GM18870 (cell line): ENCODE data around the gene HELLS.
"Not testable (repeated sequence)": the region's sequence is repeated elsewhere in the genome, so short reads cannot be mapped to it uniquely, and the experiment has no call there.

ENCODE experiments used
- ATAC-seq: cut with Tn5 transposase; IDR thresholded peaks from one replicate; pipeline ENCODE4 v1.9.1; 2021; ENCODE audit warnings: moderate library complexity; ENCODE audit not compliant: unreplicated experiment

The HELLS gene

DNA sequence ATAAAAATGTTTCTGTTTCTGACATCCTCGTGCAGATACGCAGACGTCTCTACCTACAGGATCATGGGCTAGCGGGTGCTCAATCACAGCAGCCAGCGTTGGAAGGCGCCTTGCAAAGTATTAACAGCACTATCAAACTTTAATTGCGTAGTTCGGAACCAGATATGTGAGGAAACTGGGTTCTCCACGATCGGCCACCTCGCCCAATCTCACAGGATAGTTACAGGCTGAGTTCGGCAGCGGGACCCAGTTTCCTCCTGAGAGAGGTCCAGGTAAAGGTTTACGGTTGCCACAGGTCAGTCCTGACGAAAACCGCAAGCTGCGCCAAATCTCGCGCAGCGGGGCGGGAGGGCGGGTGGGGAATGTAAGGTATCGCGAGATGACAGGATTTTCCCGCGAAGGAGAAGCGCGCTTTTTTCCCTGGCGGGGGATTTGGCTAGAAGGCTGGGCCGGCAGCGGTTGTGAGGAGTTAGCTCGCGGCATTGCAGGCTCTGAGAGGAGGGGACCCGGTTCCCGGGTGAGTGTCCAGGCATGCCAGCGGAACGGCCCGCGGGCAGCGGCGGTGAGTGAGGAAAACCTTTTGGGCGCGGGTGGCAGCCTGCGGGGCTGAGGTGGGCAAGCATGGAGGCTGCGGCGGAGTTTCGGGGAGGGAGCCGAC lies at the start of gene HELLS:
TSS of gene HELLS (plus strand) at position 398 of the 658 bp plus-strand sequence. CDS start at position 532, 134 bp downstream.
- peak; percentile 75 for ATAC-seq

DNA sequence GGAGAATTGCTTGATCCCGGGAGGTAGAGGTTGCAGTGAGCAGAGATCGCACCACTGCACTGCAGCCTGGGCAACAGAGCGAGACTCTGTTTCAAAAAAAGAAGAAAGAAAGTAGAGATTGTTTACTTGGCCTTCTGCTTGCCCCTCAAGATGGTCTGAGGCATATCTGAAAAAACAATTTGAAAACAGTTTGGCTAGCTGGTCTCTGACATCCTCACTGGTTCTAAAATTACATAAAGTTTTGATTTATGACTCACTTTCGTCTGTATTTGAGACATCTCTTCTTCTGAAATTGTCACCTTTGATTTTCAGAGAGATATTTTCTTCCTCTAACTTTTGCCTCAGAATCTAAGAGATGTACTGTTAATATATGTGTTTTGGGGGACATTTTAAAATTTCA lies 49.6 kb upstream of the HELLS start:
- ATAC-seq = peak; percentile 72

DNA sequence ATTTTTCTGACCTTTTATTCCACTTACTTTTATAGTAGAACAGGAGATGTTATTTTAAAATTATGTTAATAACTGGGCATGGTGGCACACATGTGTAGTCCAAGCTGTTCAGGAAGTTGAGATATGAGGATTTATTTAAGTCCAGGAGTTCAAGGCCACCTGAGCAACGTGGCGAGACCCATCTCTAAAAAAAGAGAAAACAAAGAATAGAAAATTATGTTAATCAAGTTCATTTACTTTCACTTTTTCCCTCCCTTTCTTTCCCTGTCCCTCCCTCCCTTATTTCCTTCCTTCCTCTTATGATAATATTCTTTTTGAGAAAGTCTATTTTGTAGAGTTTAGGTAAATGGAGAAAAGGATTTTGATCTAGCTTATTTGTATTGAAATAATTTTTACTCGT lies 48.9 kb upstream of the HELLS start:
- ATAC-seq = no peak

GRCh38 chr10:94500063-94500462 lies 45.5 kb upstream of the HELLS start:
- ATAC-seq = no peak

DNA sequence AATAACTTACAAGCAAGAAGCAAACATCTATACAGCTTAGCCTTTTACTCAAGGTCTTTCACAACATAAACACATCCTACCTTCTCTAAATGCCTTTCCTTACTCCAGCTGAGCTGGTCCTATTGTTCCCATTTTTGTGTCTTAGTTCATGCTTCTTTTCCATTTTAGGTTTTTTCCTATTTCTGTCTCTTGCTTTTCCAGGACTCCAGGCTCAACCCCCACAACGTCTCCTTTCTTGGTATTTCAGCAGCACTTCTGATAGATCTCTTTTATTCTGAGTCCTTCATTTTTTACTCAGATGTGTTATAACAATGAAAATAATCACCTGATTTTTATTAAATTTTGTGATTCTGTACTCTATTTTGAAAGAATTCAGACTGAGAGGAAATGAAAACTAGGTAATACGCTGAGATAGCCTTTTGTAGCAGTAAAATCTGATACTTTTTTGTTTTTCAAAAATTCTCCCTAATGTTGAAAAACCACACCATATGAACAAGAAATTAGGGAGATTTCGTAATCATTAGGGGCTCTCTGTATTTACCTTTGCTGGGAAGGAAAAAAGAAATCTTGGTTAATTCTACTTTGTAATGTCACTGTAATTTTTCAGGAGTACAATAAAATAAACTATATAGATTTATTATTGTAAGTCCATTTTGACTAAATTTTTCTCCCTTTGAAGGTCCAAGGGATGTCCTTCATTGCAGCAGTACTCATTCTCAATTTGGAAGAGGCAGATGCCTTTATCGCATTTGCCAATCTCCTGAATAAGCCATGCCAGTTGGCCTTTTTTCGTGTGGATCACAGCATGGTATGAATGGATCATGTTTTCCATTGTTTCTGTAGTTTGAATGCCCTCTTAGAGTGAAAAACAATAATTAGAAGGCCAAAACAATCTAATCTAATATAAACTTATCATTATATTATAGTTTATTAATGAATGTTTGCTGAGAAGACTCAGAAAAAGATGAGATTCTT lies 24.0 kb upstream of the HELLS start:
- ATAC-seq = no peak

DNA sequence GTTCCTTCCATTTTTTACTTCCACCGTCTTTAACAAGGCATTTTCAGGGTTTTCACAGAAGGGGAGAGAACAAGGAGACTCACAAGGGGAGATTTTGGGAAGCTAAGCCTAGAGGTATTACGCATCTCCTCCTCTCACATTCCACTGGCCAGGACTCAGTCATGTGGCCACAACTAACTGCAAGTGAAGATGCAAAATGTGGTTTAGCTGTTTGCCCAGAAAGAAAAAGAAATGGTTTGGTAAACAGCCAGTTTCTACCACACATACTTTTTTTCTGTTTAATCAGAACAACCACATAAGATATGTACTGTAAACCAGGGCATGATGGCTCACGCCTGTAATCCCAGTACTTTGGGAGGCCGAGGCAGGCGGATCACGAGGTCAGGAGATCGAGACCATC lies 21.4 kb upstream of the HELLS start:
- ATAC-seq = no peak

DNA sequence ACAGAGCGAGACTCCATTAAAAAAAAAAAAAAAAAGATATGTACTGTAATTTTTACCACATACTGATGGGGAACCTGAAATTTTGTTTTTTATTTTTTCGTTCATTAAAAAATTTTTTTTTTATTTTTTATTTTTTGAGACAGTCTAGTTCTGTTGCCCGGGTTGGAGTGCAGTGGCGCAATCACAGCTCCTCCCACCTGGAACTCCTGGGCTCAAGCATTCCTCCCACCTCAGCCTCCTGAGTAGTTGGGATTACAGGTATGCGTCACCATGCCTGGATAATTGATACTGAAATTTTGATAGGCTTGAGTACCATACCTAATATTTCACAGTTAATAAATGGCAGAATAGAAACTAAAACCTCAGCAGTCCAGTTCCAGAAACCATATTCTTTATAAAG lies 20.9 kb upstream of the HELLS start:
- ATAC-seq = no peak

DNA sequence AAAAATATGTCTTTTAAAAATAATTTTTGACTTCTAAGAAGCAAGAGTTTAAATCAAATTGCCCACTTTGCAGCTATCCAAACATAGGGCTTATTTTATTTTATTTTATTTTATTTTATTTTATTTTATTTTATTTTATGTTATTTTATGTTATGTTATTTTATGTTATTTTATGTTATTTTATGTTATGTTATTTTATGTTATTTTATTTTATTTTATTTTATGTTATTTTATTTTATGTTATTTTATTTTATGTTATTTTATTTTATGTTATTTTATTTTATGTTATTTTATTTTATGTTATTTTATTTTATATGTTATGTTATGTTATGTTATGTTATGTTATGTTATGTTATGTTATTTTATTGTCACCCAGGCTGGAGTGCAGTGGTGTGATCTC lies 14.0 kb upstream of the HELLS start:
- not testable (repeated sequence) for ATAC-seq

DNA sequence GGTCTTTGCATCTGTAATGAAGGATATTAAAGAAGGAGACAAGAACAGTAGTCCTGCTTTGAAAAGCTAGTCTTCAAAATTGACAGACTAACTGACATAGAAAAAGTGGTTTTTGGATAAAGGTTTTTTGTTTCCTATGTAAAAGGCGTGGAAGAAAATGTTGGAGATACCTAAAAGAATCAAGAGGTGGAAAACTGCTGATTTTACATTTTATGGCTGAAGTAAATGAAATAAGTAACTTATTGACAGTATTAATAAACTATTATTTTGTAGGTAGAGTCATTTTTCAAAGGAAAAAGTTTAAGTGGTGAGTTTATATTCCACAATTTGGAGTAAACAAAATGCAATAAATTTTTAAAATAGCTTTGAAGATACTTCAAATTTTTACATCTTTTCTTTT lies 12.6 kb upstream of the HELLS start:
- ATAC-seq = no peak

DNA sequence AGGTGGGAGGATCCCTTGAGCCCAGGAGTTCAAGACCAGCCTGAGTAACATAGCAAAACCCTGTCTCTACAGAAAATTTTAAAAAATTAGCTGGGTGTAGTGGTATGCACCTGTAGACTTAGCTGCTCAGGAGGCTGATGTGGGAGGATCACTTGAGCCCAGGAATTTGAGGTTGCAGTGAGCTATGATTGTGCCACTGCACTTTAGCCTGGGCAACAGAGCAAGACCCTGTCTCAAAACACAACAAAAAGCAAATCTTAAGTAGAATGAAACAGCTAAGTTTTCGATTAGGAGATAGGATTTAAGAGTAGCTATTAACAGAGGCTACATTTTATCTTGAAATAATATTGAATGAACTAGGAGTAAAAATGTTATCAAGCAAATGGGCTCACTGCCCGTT lies 3.3 kb upstream of the HELLS start:
- not testable (repeated sequence) for ATAC-seq

- no peak for ATAC-seq
Measured at GRCh38 chr10:94546049-94546900, 687 bp downstream of the HELLS start.

DNA sequence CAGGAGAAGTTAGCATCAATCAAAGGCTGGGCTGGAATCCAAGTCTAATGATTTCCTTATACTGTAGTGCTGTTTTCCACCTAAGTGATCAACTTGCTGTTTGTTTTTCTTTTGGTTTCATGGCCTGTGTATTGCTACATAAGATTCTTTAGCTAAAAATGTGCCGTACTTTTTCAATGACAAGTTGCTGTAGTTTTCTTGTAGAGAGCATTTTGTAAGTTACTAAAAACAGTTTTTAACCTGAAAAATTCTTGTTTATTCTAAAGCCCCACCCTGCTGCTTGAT lies 1.3 kb downstream of the HELLS start:
- ATAC-seq = no peak

DNA sequence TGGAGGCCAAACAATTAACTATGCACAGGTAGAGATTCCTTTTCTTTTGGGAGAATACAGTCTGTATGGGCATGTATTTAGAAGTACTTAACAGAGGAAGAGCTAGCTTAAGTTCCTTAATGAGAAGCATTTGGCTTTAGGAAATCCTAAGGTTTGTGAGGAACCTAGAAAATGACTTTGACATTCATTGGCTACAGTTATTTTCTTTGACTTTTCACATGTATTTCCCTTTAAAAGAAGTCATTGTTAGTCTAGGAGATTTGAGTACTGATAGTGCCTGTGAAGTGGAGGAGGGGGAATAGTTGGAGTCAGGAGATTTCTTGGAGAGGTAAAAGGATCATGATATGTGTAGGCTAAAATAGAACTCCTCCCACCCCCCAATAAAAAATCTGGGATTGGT lies 3.6 kb downstream of the HELLS start:
- ATAC-seq = no peak

DNA sequence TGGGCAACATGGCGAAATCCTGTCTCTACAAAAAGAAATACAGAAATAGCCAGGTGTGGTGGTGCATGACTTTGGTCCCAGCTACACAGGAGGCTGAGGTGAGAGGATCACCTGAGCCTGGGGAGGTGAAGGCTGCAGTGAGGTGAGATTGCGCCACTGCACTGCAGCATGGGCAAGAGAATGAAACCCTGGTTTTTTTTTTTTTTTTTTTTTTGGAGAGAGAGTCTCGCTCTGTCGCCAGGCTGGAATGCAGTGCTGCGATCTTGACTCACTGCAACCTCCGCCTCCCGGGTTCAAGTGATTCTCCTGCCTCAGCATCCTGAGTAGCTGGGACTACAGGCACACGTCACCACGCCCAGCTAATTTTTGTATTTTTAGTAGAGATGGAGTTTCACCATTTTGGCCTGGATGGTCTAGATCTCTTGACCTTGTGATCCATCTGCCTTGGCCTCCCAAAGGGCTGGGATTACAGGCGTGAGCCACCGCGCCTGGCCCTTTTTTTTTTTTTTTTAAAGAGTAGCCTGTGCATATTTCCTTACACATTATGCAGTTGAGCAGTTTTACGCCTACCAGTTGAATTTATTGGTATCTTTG lies 22.2 kb downstream of the HELLS start:
- ATAC-seq = not testable (repeated sequence)

DNA sequence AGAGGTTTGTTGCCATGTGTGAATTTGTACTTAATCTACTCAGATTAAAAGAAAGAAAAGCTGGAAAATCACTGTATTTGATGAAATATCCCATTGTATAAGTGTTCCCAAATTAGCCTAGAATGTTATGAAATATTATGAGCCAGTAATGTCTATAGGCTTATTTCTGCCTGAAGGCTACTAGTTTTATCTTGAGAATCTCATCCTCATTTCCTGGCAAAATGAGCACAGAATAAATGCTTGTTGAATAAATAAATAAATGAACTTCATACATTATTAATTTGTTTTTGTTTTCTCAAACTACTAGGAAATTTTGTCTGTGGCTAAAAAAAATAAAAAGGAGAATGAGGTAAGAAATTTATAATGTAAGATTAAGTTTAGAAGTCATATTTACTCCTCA lies 25.5 kb downstream of the HELLS start:
- ATAC-seq = no peak

DNA sequence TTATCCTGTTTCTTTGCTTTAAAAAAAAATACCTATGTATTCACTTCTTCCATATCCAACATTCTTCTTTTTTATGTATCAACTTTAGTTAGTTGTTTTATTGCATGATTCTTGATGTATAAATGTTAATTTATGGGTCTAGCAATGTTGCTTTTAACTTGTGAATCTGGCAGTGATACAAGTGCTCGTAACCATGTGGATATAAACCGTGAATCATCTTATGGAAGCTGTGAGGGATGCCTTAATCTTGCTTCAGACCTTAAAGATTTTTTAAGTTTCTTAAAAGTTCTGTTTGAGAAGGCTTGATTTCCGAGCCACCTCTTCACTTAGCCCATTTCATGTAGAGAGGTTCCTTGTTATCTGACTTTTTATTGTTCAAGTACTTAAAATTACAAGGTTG lies 25.9 kb downstream of the HELLS start:
- ATAC-seq = no peak

GRCh38 chr10:94578790-94579189 lies 33.2 kb downstream of the HELLS start:
- ATAC-seq = no peak

GRCh38 chr10:94583124-94583523 lies 37.5 kb downstream of the HELLS start:
- ATAC-seq = no peak

DNA sequence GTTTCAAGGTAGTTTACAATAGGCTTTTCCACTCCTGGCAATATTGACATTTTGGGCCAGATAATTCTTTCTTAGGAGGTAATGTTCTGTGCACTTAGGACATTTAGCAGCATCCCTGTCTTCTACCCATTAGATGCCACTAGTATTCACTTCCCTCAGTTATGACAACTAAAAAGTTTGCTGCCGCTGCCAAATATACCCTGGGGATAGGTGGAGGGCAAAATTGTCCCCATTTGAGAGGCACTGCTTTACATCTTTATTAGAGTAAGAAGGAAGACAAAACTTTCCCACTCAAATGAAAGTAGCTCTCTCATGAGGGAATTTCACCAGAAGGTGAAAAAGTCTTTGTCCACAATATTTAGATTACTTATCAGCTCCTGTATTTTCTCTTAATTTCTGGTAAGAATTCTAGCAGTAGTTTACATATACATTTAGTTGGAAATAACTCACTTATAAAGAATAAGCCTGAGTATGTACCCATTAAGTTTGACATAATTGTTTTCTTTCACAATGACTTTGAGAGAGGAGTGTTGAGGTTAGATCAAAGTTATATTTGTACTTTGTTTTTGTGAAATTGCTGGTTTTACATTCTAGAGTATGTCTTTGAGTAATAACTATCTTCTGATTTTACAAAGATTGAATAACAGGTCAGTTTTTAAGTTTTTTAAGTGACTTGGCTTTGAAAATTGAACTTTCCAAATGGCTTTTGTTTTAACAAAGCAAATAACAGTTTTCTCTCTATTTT lies 46.0 kb downstream of the HELLS start:
- ATAC-seq = peak; percentile 95

GRCh38 chr10:94602729-94603515 lies 57.3 kb downstream of the HELLS start:
- no peak for ATAC-seq
